AG04450 (cell line): Measurements from ENCODE around the gene SDHAF2. TPM values are rescaled to one million over a fixed set of nuclear protein-coding genes. Genes with fewer than 3 reads are reported as not detected.

Source experiments
- CTCF ChIA-PET: fragments of 300-600, 350-600 bp; formaldehyde crosslinking; extraction: SDS; loops from one replicate; lab custom pipeline; 2022; ENCODE audit warnings: antibody characterized with exemption, inconsistent platforms; lab: Charles Lee
- POLR2A ChIA-PET: fragments of 350-600 bp; formaldehyde crosslinking; extraction: SDS; loops from one replicate; lab custom pipeline; 2021; ENCODE audit warnings: antibody characterized with exemption, inconsistent platforms; lab: Yijun Ruan, JAX
- DNase-seq: peaks from one replicate; pipeline ENCODE4 v3.0.0-alpha.2; 2011; ENCODE audit warnings: low read depth, low spot score
- H3K27ac ChIP-seq: one replicate; pipeline ENCODE4 v1.5.1; 2012; ENCODE audit warnings: low read depth, low read length, control low read depth
- H3K27me3 ChIP-seq: one replicate; pipeline ENCODE4 v1.6.0; 2012; ENCODE audit warnings: low read length; ENCODE audit not compliant: control insufficient read depth, insufficient read depth
- H3K4me3 ChIP-seq: 2 replicates; pipeline ENCODE4 v1.5.1; 2011; ENCODE audit warnings: mild to moderate bottlenecking, low read depth, low read length, control low read depth
- H3K9me3 ChIP-seq: 2 replicates; pipeline ENCODE4 v1.5.1; 2012; ENCODE audit warnings: low read length; ENCODE audit not compliant: control insufficient read depth, insufficient read depth
- CTCF ChIP-seq: IDR thresholded peaks from 2 replicates; pipeline ENCODE4 v1.5.1; 2011; ENCODE audit warnings: low read depth, low read length, control low read depth, inconsistent platforms
- polyA plus RNA-seq: library from polyadenylated mRNA; depleted of rRNA; stranded (reverse); fragments of >200 nt; gene quantifications from 2 replicates; pipeline ENCODE4 v1.2.3, GENCODE V29; 2011

SDHAF2 gene
- polyA plus RNA-seq, 1 experiment: 71.6 TPM

DNA sequence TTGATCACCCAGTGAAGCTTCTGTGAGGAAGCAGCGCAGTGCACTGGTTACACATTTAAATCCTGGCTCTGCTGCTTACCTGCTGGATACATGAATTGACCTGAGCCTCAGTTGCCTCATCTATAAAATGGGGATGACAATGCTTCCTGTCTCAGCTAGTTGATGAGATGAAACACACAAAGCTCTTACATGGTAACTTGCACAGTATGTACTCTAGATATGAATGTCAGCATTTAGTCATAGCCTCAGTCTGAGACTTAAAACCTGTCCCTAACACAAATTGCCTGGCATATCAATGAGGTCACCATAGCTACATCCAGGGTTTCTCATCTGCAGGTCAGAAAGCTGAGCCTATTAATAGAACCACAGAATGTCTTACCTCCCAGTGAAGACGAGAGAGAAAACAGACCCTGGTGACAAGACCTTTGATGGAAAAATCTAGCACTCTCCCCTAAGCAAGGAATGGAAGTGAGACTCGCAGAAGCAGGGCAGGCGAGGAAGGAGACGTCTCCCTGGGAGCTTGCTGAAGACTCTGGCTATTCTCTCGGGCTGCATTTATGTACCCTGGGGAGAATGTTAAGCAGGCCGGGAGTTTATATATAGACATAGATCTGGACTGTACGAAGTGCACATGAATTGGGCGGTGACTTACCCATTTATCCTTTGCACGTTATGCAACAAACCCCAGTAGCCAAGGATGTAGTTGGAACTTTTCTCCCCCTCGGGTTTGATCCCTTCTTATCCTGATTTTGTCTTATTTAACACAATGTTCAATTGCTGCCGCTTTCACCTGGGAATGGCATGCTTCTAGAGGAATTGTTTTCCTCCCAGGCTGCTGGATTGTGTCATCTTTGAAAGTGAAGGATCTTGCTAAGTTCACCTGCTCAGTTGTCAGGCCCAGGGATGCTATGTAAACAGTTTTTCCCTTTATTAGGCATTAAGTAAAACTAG is 18.0 kb downstream of the SDHAF2 start:
- no peak overlapping the region for H3K27ac ChIP-seq
- DNase-seq: no peak
- no peak for TF ChIP-seq CTCF
- no peak overlapping the region for H3K4me3 ChIP-seq
- ChIA-PET CTCF (interaction anchor here (0.6 to 8.2 kb wide), 14 partner anchors 11 to 451 kb away, joined by 3 to 128 read pairs (median 12); partner anchors contain the start of genes CPSF7, CYB561A3 and SDHAF2), POLR2A (no interaction called here)
- no peaks in the 10 kb centered on the region for H3K27me3 ChIP-seq
- no peaks in the 10 kb centered on the region; the same call in 1 of the 2 replicates for H3K9me3 ChIP-seq

GRCh38 chr11:61448552-61448927 is 18.6 kb downstream of the SDHAF2 start:
- TF ChIP-seq CTCF: no peak
- H3K9me3 ChIP-seq: no peaks in the 10 kb centered on the region
- ChIA-PET POLR2A (no interaction called here), CTCF (interaction anchor here (1.6 to 8.2 kb wide), 4 partner anchors 13 to 189 kb away, joined by 4 to 128 read pairs (median 101); no protein-coding TSS in a partner anchor)
- H3K4me3 ChIP-seq: no peak overlapping the region
- no peak for DNase-seq
- no peak overlapping the region for H3K27ac ChIP-seq
- no peaks in the 10 kb centered on the region for H3K27me3 ChIP-seq

DNA sequence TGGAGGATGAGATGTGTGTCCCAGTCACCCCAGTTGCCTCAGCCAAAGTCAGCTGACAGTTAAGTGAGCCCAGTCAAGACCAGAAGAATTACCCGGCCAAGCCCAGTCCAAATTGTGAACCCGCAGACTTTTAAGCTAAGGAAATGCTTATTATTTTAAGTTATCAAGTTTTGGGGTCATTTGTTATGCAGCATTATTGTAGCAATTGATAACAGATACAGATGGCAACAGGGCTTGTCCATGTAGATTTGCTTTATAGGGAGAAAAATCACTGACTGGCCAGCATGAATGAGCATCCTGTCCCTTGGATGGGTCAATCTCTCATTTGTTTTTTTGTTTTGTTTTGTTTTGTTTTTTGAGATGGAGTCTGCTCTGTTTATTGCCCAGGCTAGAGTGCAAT is 22.9 kb downstream of the SDHAF2 start:
- Histone ChIP-seq H3K27ac (no peak overlapping the region), H3K4me3 (no peak overlapping the region), H3K9me3 (no peaks in the 10 kb centered on the region), H3K27me3 (no peaks in the 10 kb centered on the region)
- CTCF ChIA-PET: interaction anchor here (1.3 to 2.1 kb wide), 2 partner anchors 18 to 79 kb away, joined by 4 to 5 read pairs; no protein-coding TSS in a partner anchor
- TF ChIP-seq CTCF: no peak
- POLR2A ChIA-PET: no interaction called here
- no peak for DNase-seq

- ChIA-PET POLR2A (no interaction called here), CTCF (no interaction called here)
- no peaks in the 10 kb centered on the region for H3K27me3 ChIP-seq
- H3K9me3 ChIP-seq: no peaks in the 10 kb centered on the region
- TF ChIP-seq CTCF: no peak
- H3K27ac ChIP-seq: no peak overlapping the region
- H3K4me3 ChIP-seq: no peak overlapping the region
- DNase-seq: no peak
Measured at GRCh38 chr11:61453695-61454094, 23.8 kb downstream of the SDHAF2 start.

- H3K4me3 ChIP-seq: no peak overlapping the region
- no peak for TF ChIP-seq CTCF
- H3K9me3 ChIP-seq: no peaks in the 10 kb centered on the region
- ChIA-PET CTCF (interaction anchor here (1.1 kb wide), 1 partner anchor 176 kb away, joined by 4 read pairs; no protein-coding TSS in a partner anchor), POLR2A (no interaction called here)
- H3K27me3 ChIP-seq: no peaks in the 10 kb centered on the region
- no peak overlapping the region for H3K27ac ChIP-seq
- DNase-seq: no peak
Measured at GRCh38 chr11:61454520-61454919, 24.6 kb downstream of the SDHAF2 start.
